AG10803 (cell line): ENCODE data around the gene CCNB1IP1.
"Not testable (repeated sequence)": the region's sequence is repeated elsewhere in the genome, so short reads cannot be mapped to it uniquely, and the experiment has no call there.

Experiments used
- DNase-seq: peaks from one replicate; pipeline ENCODE4 v3.0.0; 2010; ENCODE audit warnings: low read depth
- H3K4me3 ChIP-seq: 2 replicates; pipeline ENCODE4 v1.5.1; 2011; ENCODE audit warnings: mild to moderate bottlenecking, low read length, control low read depth
- TF ChIP-seq, protein P1 (sequence below): conservative IDR thresholded peaks from 2 replicates; pipeline ENCODE4 v1.5.1; 2011; ENCODE audit warnings: mild to moderate bottlenecking, low read length, control low read depth, inconsistent platforms

CCNB1IP1 gene

DNA sequence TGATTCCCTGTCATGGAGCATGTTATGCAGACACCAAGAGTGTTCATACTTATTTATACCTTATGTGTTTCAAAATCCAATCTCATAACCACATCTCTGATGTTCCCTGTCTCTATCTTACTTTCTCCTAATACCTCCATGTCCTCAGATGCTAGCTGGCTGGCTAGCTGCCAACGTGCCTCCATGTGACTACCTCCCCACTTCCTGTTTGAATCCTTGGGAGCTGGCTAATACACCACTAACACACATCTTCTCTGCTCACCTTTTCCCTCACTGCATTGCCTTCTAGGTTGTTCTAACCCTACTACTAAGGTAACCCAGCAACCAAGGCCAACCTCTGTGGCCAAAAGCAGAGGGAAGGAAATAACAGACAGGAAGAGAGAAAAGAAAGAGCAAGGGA is 54.7 kb downstream of the CCNB1IP1 start:
- TF ChIP-seq, protein P1, sequence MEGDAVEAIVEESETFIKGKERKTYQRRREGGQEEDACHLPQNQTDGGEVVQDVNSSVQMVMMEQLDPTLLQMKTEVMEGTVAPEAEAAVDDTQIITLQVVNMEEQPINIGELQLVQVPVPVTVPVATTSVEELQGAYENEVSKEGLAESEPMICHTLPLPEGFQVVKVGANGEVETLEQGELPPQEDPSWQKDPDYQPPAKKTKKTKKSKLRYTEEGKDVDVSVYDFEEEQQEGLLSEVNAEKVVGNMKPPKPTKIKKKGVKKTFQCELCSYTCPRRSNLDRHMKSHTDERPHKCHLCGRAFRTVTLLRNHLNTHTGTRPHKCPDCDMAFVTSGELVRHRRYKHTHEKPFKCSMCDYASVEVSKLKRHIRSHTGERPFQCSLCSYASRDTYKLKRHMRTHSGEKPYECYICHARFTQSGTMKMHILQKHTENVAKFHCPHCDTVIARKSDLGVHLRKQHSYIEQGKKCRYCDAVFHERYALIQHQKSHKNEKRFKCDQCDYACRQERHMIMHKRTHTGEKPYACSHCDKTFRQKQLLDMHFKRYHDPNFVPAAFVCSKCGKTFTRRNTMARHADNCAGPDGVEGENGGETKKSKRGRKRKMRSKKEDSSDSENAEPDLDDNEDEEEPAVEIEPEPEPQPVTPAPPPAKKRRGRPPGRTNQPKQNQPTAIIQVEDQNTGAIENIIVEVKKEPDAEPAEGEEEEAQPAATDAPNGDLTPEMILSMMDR = no peak
- H3K4me3 ChIP-seq = no peak overlapping the region
- DNase-seq = no peak

DNA sequence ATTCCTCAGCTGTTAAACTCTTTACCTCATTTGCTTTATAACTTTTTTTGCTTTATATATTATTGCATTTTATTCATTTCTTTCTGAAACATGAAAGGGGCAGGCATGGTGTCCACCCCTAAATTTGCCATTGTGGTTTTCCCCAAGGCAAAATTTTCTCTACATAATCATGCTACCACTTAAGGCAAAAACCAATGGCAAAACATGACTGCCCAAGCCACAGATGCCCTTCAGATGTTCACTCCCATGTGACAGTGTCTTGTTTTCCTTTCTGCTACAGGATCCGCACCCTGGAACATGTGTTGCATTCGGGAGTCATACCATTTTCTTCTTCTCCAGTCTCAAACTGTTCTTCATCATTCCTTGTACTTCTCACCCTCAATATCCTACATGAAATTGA is 55.7 kb downstream of the CCNB1IP1 start:
- no peak for DNase-seq
- no peak overlapping the region for H3K4me3 ChIP-seq
- TF ChIP-seq, protein P1 = no peak

DNA sequence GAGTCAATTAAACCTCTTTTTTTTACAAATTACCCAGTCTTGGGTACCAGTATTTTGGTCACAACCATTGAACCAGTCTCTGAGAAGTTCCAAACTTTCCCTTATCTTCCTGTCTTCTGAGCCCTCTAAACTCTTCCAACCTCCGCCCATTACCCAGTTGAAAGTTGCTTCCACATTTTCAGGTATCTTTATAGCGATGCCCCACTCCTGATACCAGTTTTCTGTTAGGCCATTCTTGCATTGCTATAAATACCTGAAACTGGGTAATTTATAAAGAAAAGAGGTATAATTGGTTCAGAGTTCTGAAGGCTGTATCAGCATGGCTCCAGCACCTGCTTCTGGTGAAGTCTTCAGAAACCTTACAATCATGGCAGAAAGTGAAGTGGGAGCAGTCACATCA is 59.0 kb downstream of the CCNB1IP1 start:
- no peak for DNase-seq

DNA sequence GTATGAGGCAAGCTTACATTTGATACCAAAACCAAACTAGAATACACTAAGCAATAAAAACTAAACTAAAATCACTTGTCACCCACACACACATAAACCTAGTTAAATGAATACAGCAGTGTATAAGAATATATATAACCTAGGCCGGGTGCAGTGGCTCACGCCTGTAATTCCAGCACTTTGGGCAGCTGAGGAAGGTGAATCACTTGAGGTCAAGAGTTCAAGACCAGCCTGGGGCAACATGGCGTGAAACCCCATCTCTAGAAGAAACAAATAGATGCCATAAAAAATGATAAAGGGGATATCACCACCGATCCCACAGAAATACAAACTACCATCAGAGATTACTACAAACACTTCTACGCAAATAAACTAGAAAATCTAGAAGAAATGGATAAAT is 68.7 kb downstream of the CCNB1IP1 start:
- not testable (repeated sequence) for DNase-seq, H3K4me3 ChIP-seq

More for the DNA sequence above, 59.0 kb downstream of the CCNB1IP1 start:
- TF ChIP-seq, protein P1 = no peak
- H3K4me3 ChIP-seq = no peak overlapping the region

DNA sequence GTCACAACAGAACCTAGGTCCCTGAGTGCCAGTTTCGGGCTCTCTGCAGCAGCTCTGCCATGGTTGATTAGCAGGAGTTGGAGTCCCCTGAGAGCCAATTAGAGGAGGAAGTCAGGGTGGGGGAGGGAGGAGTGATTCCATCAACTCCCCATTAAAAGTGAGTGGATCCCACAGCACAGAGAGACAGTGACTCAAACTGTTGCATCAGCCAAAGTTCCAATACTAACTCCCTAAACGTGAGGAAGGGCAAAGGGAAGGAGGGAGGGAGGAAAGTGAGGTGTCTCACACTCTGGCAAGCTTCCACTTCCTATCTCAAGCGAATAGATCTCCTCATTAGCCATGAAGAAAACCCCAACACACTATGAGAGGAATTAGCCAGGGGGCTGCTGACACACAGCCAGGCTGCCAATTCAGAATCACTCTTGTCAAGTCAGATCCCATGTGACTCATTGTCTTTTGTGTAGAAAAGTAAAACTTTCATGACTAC is 70.4 kb downstream of the CCNB1IP1 start:
- TF ChIP-seq, protein P1 = no peak
- DNase-seq = peak; percentile 67
- H3K4me3 ChIP-seq = no peak overlapping the region
